Left hindlimb (tissue), 1 donor: Measurements from ENCODE around the gene BCL3.
"Not testable (repeated sequence)": the region's sequence is repeated elsewhere in the genome, so short reads cannot be mapped to it uniquely, and the experiment has no call there.

Experiments used
- DNase-seq: peaks from one replicate; pipeline ENCODE4 v3.0.0-alpha.2; 2018

The BCL3 gene, protein sequence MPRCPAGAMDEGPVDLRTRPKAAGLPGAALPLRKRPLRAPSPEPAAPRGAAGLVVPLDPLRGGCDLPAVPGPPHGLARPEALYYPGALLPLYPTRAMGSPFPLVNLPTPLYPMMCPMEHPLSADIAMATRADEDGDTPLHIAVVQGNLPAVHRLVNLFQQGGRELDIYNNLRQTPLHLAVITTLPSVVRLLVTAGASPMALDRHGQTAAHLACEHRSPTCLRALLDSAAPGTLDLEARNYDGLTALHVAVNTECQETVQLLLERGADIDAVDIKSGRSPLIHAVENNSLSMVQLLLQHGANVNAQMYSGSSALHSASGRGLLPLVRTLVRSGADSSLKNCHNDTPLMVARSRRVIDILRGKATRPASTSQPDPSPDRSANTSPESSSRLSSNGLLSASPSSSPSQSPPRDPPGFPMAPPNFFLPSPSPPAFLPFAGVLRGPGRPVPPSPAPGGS

DNA sequence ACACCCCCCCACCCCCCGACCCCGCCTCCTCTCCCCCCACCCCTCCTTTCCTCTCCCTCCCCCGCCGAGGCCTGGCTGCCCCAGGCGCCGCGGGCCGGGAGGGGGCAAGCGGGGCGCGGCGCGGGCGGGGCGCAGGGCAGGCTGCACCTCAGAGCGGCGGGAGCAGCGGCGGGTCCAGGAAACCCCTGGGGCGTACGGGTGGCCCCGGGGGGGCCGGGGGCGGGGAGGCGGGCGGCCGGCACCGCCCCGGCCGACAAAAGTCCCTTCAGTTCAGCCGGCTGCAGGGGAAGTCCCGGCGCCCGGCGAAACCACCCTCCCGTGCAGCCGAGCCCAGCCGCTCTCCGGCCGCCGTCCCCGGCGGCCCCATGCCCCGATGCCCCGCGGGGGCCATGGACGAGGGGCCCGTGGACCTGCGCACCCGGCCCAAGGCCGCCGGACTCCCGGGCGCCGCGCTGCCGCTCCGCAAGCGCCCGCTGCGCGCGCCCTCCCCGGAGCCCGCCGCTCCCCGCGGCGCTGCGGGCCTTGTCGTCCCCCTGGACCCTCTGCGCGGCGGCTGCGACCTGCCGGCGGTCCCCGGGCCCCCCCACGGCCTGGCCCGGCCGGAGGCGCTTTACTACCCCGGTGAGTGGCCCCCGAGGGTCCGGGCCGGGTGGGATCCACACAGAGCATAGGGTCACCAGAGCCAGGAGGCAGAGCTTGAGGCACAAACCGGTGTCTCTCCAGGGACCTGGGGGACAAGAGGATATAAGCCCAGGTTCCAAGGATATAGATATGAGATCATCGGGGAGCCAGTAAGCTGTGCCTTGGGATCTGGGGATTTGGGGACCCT lies at the start of gene BCL3:
BCL3 (plus strand) TSS at position 283 of the 829 bp plus-strand sequence; CDS start at position 366, 83 bp downstream.
- DNase-seq = peak; percentile 74

DNA sequence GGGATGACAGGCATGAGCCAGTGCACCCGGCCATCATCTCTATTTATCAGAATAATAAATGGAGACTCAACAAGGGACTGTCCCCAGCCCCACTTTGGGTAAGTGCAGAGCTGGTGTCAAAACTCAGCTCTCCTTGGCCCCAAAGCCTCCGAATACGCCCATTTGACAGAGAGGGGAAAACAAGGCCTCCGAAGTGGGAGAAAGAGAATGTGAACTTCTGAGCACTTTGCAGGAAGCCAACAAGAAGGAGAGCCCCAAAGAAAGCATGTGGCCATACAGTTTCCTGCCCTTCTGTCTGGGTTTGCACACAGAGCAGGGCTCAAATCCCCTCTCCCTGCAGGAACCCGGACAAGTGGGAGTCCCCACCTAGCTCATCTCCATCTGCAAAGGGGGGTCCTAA lies 48.0 kb upstream of the BCL3 start:
- no peak for DNase-seq

GRCh38 chr19:44701228-44701627 lies 47.3 kb upstream of the BCL3 start:
- no peak for DNase-seq

GRCh38 chr19:44702551-44703176 lies 45.8 kb upstream of the BCL3 start:
- no peak for DNase-seq

GRCh38 chr19:44703336-44704078 lies 45.0 kb upstream of the BCL3 start:
- DNase-seq = no peak

DNA sequence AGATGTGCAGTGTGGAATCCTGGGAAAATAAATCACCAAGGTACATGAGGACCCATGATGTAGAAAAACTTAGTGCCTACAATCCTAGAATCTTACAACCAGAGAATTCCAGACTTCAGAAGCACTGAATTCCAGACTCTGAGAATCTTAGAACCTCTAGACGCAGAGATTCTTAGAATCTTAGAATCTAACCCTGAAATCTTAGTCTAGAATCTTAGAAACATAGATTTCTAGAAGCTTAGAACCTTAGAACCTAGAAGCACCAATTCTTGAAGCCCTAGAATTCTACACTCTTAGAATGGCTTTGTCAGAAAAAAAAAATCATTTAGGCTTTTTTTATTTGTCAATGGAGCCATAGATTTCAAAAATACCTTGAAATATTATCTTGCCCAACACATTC lies 43.5 kb upstream of the BCL3 start:
- DNase-seq = no peak

DNA sequence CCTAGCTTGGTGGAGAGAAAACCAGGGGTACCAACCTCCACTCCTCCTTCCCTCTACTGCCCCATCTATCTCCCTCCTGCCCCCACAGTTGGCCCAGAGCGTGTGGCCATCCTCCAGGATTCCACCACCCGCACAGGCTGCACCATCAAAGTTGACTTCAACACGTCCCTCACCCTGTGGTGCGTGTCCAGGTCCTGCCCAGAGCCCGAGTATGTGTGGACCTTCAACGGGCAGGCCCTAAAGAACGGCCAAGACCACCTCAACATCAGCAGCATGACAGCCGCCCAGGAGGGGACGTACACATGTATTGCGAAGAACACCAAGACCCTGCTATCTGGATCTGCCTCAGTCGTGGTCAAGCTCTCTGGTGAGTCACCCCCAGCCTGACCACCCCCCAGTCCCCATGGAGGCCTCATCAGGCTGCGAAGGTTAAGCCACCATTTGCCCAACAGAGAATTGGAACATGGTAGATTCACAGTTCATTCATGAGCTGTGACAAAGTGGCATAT lies 43.0 kb upstream of the BCL3 start:
- DNase-seq = no peak

DNA sequence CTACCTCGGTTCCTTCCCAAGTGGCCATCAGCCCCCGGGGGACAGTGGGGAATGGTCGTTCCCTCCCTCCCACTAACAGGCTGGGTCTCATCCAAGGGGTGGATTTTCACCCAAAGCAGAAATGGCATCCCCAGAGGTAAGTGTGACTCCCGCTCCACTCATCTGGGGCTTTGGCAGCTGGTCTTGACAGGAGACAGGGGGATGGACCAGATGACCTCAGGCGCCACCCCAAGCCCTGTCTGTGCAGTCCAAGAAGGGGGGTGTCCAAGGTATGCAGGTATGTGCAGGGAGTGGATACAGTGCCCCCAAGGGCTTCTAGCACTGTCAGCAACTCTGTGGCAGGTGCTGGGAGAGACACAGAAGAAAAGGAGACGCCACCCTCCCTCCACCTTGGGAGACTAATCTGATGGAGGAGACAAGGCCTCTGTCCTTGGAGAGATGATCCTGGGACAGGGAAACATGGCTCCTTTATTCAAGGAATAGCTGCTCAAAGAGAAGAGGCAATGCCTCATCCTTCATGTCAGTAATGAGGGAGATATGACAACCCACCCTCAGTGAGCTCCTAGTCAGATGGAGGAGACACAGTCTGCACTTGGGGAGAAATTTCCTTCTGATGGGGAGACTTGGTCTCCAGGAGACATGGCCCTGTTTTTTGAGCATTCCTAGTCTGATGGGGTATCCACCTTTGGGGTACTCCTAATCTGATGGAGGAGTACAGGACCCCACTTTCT lies 41.8 kb upstream of the BCL3 start:
- no peak for DNase-seq

DNA sequence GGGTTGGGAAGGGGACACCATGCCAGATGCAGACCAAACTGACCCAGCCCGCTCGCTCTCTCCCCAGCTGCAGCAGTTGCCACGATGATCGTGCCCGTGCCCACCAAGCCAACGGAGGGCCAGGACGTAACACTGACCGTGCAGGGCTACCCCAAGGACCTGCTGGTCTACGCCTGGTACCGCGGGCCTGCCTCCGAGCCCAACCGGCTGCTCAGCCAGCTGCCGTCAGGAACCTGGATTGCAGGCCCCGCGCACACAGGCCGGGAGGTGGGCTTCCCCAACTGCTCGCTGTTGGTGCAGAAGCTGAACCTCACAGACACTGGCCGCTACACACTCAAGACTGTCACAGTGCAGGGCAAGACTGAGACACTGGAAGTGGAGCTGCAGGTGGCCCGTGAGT lies 40.7 kb upstream of the BCL3 start:
- no peak for DNase-seq

GRCh38 chr19:44708940-44709339 lies 39.6 kb upstream of the BCL3 start:
- DNase-seq = no peak

- DNase-seq = not testable (repeated sequence)
Observed at GRCh38 chr19:44709434-44710266, 38.9 kb upstream of the BCL3 start.

DNA sequence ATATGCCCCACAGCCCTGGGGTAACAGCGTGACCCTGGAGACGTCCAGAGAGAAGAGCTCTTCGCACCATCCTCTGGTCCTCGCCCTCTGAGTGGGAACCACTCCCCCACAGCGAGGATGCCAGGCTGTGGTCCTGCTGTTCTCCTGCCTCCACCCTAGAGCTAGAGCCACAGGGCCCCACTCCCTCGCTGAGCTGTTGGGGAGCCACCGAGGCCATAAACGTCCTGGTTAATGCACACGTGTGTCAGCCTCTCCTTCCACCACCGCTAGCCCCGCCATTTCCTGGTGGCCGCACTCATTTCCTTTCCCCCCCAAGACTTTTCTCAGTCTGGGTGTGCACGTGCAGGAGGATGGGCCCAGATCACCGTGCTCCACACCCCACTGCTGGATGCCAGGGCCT lies 38.0 kb upstream of the BCL3 start:
- DNase-seq = no peak

DNA sequence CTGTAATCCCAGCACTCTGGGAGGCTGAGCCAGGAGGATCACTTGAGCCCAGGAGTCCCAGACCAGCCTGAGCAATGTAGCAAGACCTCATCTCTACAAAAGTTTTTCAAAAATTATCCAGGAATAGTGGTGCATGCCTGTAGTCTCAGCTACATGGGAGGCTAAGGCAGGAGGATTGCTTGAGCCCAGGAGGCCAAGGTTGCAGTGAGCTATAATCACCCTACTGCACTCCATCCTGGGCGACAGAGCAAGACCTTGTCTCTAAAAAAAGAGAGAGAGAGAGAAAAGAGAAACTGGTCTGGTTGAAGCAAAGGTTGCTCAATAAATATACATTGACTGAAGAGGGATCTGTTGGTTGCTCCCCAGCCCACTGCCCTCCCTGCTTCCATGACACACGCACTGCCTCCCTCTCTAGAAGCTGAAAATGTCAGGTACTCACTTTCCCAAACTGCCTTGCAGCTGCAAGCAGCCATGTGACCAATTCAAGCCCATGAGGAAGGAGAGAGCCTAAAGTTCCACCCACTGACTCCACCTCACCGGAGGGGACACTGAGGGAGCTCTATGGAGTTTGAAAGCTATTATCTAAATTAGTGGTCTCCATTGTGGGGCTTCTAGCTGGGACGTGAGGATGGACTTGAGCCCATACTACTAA lies 35.5 kb upstream of the BCL3 start:
- no peak for DNase-seq

GRCh38 chr19:44714597-44715169 lies 33.8 kb upstream of the BCL3 start:
- DNase-seq = no peak

- DNase-seq = no peak
Observed at GRCh38 chr19:44717603-44718002, 30.9 kb upstream of the BCL3 start.

- peak; percentile 64 for DNase-seq
Observed at GRCh38 chr19:44718441-44719261, 29.9 kb upstream of the BCL3 start.

DNA sequence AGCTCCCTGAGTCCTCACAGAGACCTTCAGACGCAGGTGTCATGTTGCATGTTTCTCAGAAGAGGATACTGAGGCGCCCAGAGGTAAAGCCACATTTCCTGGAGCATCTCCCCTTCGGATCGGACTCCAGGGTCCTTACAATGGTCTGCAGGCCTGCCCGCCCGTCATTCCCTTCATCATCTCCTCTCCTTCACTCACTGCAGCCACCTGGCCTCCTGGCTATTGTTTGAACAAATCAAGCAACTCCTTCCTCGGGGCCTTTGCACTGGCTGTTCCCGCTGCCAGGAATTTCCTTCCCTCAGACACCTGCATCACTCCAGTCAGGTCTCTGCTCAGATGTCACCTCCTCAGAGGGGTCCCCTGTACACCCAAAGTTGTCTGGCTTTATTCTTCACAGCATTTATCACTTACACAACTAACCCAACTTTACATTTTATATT lies 29.2 kb upstream of the BCL3 start:
- no peak for DNase-seq

DNA sequence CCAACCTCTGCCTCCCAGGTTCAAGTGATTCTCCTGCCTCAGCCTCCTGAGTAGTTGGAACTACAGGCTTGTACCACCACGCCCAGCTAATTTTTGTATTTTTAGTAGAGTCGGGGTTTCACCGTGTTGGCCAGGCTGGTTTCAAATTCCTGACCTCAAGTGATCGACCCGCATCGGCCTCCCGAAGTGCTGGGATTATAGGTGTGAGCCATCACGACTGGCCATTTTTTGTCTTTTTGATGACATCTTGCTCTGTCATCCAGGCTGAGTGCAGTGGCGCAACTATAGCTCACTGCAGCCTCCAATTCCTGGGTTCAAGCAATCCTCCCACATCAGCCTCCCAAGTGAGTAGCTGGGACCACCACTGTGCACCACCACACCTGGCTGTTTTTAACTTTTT lies 28.1 kb upstream of the BCL3 start:
- DNase-seq = not testable (repeated sequence)

- DNase-seq = no peak
Observed at GRCh38 chr19:44720945-44721344, 27.6 kb upstream of the BCL3 start.
